ENCODE measurements around the gene CRAT.

DNA sequence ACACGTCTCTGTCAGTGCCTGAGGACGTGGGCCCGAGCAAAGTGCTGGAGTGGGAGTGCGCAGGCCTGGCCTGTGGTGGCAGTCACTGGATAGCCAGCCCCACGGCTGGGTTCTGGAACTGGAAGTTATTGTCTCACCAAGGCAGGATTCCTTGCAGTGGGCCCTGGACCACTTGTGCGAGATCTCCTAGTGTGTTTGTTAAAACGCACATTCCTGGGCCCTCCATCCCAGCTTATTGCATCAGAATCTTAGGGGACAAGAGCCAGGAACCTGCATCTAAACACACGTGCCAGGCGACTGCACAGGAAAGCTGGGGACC lies 27.5 kb upstream of the CRAT start:
- no peak for TF ChIP-seq POLR2AphosphoS5 (IDR thresholded peaks at IDR 0.05)
- TF ChIP-seq, protein P1, sequence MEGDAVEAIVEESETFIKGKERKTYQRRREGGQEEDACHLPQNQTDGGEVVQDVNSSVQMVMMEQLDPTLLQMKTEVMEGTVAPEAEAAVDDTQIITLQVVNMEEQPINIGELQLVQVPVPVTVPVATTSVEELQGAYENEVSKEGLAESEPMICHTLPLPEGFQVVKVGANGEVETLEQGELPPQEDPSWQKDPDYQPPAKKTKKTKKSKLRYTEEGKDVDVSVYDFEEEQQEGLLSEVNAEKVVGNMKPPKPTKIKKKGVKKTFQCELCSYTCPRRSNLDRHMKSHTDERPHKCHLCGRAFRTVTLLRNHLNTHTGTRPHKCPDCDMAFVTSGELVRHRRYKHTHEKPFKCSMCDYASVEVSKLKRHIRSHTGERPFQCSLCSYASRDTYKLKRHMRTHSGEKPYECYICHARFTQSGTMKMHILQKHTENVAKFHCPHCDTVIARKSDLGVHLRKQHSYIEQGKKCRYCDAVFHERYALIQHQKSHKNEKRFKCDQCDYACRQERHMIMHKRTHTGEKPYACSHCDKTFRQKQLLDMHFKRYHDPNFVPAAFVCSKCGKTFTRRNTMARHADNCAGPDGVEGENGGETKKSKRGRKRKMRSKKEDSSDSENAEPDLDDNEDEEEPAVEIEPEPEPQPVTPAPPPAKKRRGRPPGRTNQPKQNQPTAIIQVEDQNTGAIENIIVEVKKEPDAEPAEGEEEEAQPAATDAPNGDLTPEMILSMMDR (IDR thresholded peaks at IDR 0.05), result no peak
